ENCODE measurements around the gene TSHZ3.

The TSHZ3 gene

GRCh38 chr19:31261019-31261602 is 88.1 kb downstream of the TSHZ3 start:
- no peak for DNase-seq (ENCODE audit: low spot score)

GRCh38 chr19:31260171-31260933 is 88.9 kb downstream of the TSHZ3 start:
- no peak for DNase-seq (ENCODE audit: low spot score)

- DNase-seq (ENCODE audit: low spot score): no peak
These were observed 90.8 kb downstream of the TSHZ3 start for GRCh38 chr19:31258211-31259052.

GRCh38 chr19:31257426-31258130 is 91.7 kb downstream of the TSHZ3 start:
- DNase-seq (ENCODE audit: low spot score): no peak

- DNase-seq (ENCODE audit: low spot score): no peak
These were observed 92.2 kb downstream of the TSHZ3 start for GRCh38 chr19:31257025-31257424.

GRCh38 chr19:31256593-31256960 is 92.7 kb downstream of the TSHZ3 start:
- no peak for DNase-seq (ENCODE audit: low spot score)

GRCh38 chr19:31255831-31256592 is 93.2 kb downstream of the TSHZ3 start:
- DNase-seq (ENCODE audit: low spot score): no peak

GRCh38 chr19:31255174-31255799 is 93.9 kb downstream of the TSHZ3 start:
- DNase-seq (ENCODE audit: low spot score): no peak

GRCh38 chr19:31254611-31255010 is 94.6 kb downstream of the TSHZ3 start:
- DNase-seq (ENCODE audit: low spot score): no peak

GRCh38 chr19:31254180-31254551 is 95.1 kb downstream of the TSHZ3 start:
- no peak for DNase-seq (ENCODE audit: low spot score)

- DNase-seq (ENCODE audit: low spot score): no peak
These were observed 95.6 kb downstream of the TSHZ3 start for GRCh38 chr19:31253526-31254179.

- no peak for DNase-seq (ENCODE audit: low spot score)
These were observed 96.8 kb downstream of the TSHZ3 start for GRCh38 chr19:31252441-31252840.

GRCh38 chr19:31249217-31249616 is 100.0 kb downstream of the TSHZ3 start:
- DNase-seq (ENCODE audit: low spot score): no peak

- DNase-seq (ENCODE audit: low spot score): no peak
These were observed 113.4 kb downstream of the TSHZ3 start for GRCh38 chr19:31235806-31236205.

- no peak for DNase-seq (ENCODE audit: low spot score)
These were observed 115.9 kb downstream of the TSHZ3 start for GRCh38 chr19:31233295-31233800.

GRCh38 chr19:31232871-31233270 is 116.4 kb downstream of the TSHZ3 start:
- DNase-seq (ENCODE audit: low spot score): no peak

GRCh38 chr19:31232180-31232579 is 117.1 kb downstream of the TSHZ3 start:
- no peak for DNase-seq (ENCODE audit: low spot score)

- DNase-seq (ENCODE audit: low spot score): no peak
These were observed 118.0 kb downstream of the TSHZ3 start for GRCh38 chr19:31231237-31231636.

GRCh38 chr19:31226151-31226935 is 122.9 kb downstream of the TSHZ3 start:
- no peak for DNase-seq (ENCODE audit: low spot score)
